Hepatocyte (in vitro differentiated cells): Measurements from ENCODE around the gene PWP2.
"Not testable (repeated sequence)": the region's sequence is repeated elsewhere in the genome, so short reads cannot be mapped to it uniquely, and the experiment has no call there.

ENCODE experiments used
- CTCF ChIP-seq: fragments of 200-600 bp; sonication (generic); IDR thresholded peaks from 2 replicates; pipeline ENCODE4 v1.5.1; 2016; ENCODE audit warnings: antibody characterized with exemption, mild to moderate bottlenecking; ENCODE audit not compliant: poor library complexity
- EZH2 ChIP-seq: fragments of 200-600 bp; sonication (generic); IDR thresholded peaks from 2 replicates; pipeline ENCODE4 v1.6.1; 2016; ENCODE audit warnings: antibody characterized with exemption, mild to moderate bottlenecking, borderline replicate concordance
- EZH2phosphoT487 ChIP-seq: fragments of 200-600 bp; sonication (generic); IDR thresholded peaks from one replicate; pipeline ENCODE4 v1.6.1; 2018; ENCODE audit warnings: antibody characterized with exemption, mild to moderate bottlenecking, low read depth, moderate library complexity; ENCODE audit not compliant: unreplicated experiment, severe bottlenecking

- TF ChIP-seq CTCF, EZH2, EZH2phosphoT487: not testable (repeated sequence)
These were observed 26.5 kb downstream of the PWP2 start for GRCh38 chr21:44133715-44134057.
